Measurements from ENCODE around the gene KRTAP4-12. TPM values are rescaled to one million over a fixed set of nuclear protein-coding genes. Genes with fewer than 3 reads are reported as not detected.
"Not testable (repeated sequence)": the region's sequence is repeated elsewhere in the genome, so short reads cannot be mapped to it uniquely, and the experiment has no call there.

Gene KRTAP4-12
- total RNA-seq (2016; rRNA removed; fragmentation: Illumina TruSeq; extraction: Trizol) (not detected in 2 replicates), polyA plus RNA-seq (2011; rRNA removed) (not detected in 2 replicates), polyA minus RNA-seq (2011; rRNA and poly(A)+ RNA removed; ENCODE audit: low replicate concordance) (not detected in 2 replicates), Bru-seq, nascent RNA (not detected), BruChase-seq, experiment 1, labeled RNA remaining after a 6-hour chase (not detected), BruChase-seq, experiment 2, labeled RNA remaining after a 2-hour chase (not detected)
- not detected in 2 replicates for total RNA-seq (2016; cell fraction: cytosol; rRNA removed; fragmentation: Illumina TruSeq; extraction: Trizol; ENCODE audit: low read depth)
- not detected in 2 replicates for total RNA-seq (2016; cell fraction: insoluble cytoplasmic fraction; rRNA removed; fragmentation: Illumina TruSeq; extraction: Trizol)
- not detected in 2 replicates for total RNA-seq (2016; cell fraction: membrane; rRNA removed; fragmentation: Illumina TruSeq; extraction: Trizol)
- total RNA-seq (2016; cell fraction: nucleus; rRNA removed; fragmentation: Illumina TruSeq; extraction: Trizol), result not detected in 2 replicates
- not detected in 2 replicates for polyA plus RNA-seq (2011; cell fraction: cytosol; rRNA removed)
- polyA plus RNA-seq (2011; cell fraction: nucleus; rRNA removed), result not detected in 2 replicates
- not detected in 2 replicates for polyA plus RNA-seq (2012)
- polyA plus RNA-seq (2016; cell fraction: cytosol; fragmentation: Illumina TruSeq; extraction: Trizol; ENCODE audit: low read depth), result not detected in 2 replicates
- polyA plus RNA-seq (2016; cell fraction: insoluble cytoplasmic fraction; fragmentation: Illumina TruSeq; extraction: Trizol; ENCODE audit: low read depth), result not detected in 2 replicates
- polyA plus RNA-seq (2016; cell fraction: membrane; fragmentation: Illumina TruSeq; extraction: Trizol; ENCODE audit: low read depth), result not detected in 2 replicates
- polyA plus RNA-seq (2016; cell fraction: nucleus; fragmentation: Illumina TruSeq; extraction: Trizol; ENCODE audit: insufficient read depth, low read depth), result not detected in 2 replicates
- polyA minus RNA-seq (2011; cell fraction: cytosol; rRNA and poly(A)+ RNA removed), result not detected in 2 replicates
- polyA minus RNA-seq (2011; cell fraction: nucleus; rRNA and poly(A)+ RNA removed), result not detected in 2 replicates
- long read RNA-seq, experiment 1, result 0 reads
- long read RNA-seq, experiment 2, result 0 reads

DNA sequence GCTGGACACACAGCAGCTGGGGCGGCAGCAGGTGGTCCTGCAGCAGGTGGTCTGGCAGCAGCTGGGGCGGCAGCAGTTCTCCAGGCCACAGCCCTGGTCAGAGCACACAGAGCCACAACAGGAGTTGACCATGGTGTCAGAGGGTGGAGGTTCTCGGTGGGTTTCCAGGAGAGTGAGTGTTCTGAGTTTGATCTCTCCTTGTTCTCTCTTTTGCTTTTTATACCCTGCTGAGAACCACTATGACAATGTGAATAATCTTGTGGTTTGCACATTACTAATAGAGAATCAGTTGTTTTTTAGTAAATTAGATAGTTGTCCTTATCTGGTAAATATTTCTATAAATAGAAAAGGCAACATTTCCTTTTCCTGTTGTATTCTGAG lies at the start of gene KRTAP4-12:
Gene KRTAP4-12, minus strand, starts transcription at position 192 of the 381 bp plus-strand sequence. Its CDS starts 60 bp downstream, at position 132.
- H3K9me3 ChIP-seq (ENCODE audit: low read length); DNase-seq (ENCODE audit: low spot score); FAIRE-seq; H3K4me3 ChIP-seq (replicated peaks in 1 of 3; ENCODE audit: insufficient read depth in 1 of 3, low read depth in 2 of 3, low read length in 3 of 3); H3K4me1 ChIP-seq (ENCODE audit: insufficient read depth, low read length); H3K27ac ChIP-seq (ENCODE audit: extremely low read length, insufficient read depth, low read length); H3K4me2 ChIP-seq (ENCODE audit: low read depth, low read length); CTCF ChIA-PET (ENCODE audit: low intra/inter-chr PET ratio, low total read pairs); H3K27me3 ChIP-seq (ENCODE audit: control insufficient read depth in 1 of 2, insufficient read depth in 2 of 2, low read length in 2 of 2); ATAC-seq; H4K20me1 ChIP-seq (ENCODE audit: insufficient read depth, low read length); intact Hi-C loops (cut with micrococcal nuclease; ENCODE audit: unreplicated experiment); in situ Hi-C loops (cut with HindIII; ENCODE audit: extremely low pct_ligation_motif_present, low pct_unique_long_range_greater_than_20kb); H3K9ac ChIP-seq (ENCODE audit: insufficient read depth, low read depth, low read length); H3K79me2 ChIP-seq (ENCODE audit: insufficient read depth, low read length); BruUV-seq (replicated peaks); POLR2A ChIA-PET; H3K36me3 ChIP-seq (replicated peaks in 1 of 2; ENCODE audit: control insufficient read depth in 1 of 2, insufficient read depth in 2 of 2, low read length in 2 of 2); H2AFZ ChIP-seq (ENCODE audit: low read length): not testable (repeated sequence)
- WGBS (ENCODE audit: low lambda C conversion rate), result 6% methylated on average over 1 of the region's 3 CpGs

GRCh38 chr17:41171886-41172285 lies 47.9 kb upstream of the KRTAP4-12 start:
- no peak overlapping the region for H3K9ac ChIP-seq (ENCODE audit: insufficient read depth, low read depth, low read length)
- H3K4me2 ChIP-seq (ENCODE audit: low read depth, low read length), result no peak overlapping the region
- no peaks in the 10 kb centered on the region for H4K20me1 ChIP-seq (ENCODE audit: insufficient read depth, low read length)
- ChIA-PET CTCF (ENCODE audit: low intra/inter-chr PET ratio, low total read pairs) (no interaction called here), POLR2A (no interaction called here)
- in situ Hi-C loops (cut with HindIII; ENCODE audit: extremely low pct_ligation_motif_present, low pct_unique_long_range_greater_than_20kb), result no loop called here
- H3K27ac ChIP-seq (ENCODE audit: extremely low read length, insufficient read depth, low read length), result no peak overlapping the region
- no peaks in the 10 kb centered on the region for H3K4me1 ChIP-seq (ENCODE audit: insufficient read depth, low read length)
- 28% methylated on average over 2 of the region's 2 CpGs for WGBS (ENCODE audit: low lambda C conversion rate)
- H3K4me3 ChIP-seq (replicated peaks in 1 of 3; ENCODE audit: insufficient read depth in 1 of 3, low read depth in 2 of 3, low read length in 3 of 3), result no peak overlapping the region
- H3K36me3 ChIP-seq (replicated peaks in 1 of 2; ENCODE audit: control insufficient read depth in 1 of 2, insufficient read depth in 2 of 2, low read length in 2 of 2), result no peaks in the 10 kb centered on the region
- DNase-seq (ENCODE audit: low spot score), result no peak
- H2AFZ ChIP-seq (ENCODE audit: low read length), result no peak overlapping the region
- no peak for FAIRE-seq
- intact Hi-C loops (cut with micrococcal nuclease; ENCODE audit: unreplicated experiment), result loop anchor here (10.0 kb wide), 1 partner anchor 267 kb away; no protein-coding TSS in a partner anchor
- TF ChIP-seq RFX5 (IDR thresholded peaks at IDR 0.05; ENCODE audit: low read depth, low read length), result no peak
- no peak for TF ChIP-seq SP1 (IDR thresholded peaks at IDR 0.05)
- no peak for TF ChIP-seq SP1 (CRISPR knock-in tag; IDR thresholded peaks at IDR 0.05)
- no peak for TF ChIP-seq RAD21 (CRISPR knock-in tag; IDR thresholded peaks at IDR 0.05)
- TF ChIP-seq KLF6 (CRISPR knock-in tag; IDR thresholded peaks at IDR 0.05), result no peak
- TF ChIP-seq ZMYM4 (CRISPR knock-in tag; IDR thresholded peaks at IDR 0.05), result no peak
- no peak for TF ChIP-seq TOPORS (CRISPR knock-in tag; IDR thresholded peaks at IDR 0.05)
- no peak for TF ChIP-seq ZNF556 (CRISPR knock-in tag; IDR thresholded peaks at IDR 0.05; ENCODE audit: borderline replicate concordance)
- TF ChIP-seq, protein P1, sequence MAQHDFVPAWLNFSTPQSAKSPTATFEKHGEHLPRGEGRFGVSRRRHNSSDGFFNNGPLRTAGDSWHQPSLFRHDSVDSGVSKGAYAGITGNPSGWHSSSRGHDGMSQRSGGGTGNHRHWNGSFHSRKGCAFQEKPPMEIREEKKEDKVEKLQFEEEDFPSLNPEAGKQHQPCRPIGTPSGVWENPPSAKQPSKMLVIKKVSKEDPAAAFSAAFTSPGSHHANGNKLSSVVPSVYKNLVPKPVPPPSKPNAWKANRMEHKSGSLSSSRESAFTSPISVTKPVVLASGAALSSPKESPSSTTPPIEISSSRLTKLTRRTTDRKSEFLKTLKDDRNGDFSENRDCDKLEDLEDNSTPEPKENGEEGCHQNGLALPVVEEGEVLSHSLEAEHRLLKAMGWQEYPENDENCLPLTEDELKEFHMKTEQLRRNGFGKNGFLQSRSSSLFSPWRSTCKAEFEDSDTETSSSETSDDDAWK (CRISPR knock-in tag; IDR thresholded peaks at IDR 0.05), result no peak
- no peak for TF ChIP-seq ZFP36 (IDR thresholded peaks at IDR 0.05; ENCODE audit: borderline replicate concordance, low read depth, low read length, partially characterized antibody)
- peaks cover 0 to 11% of the 10 kb centered on the region in 2 experiments; a peak in 3 of 5 replicates for H3K27me3 ChIP-seq (ENCODE audit: control insufficient read depth in 1 of 2, insufficient read depth in 2 of 2, low read length in 2 of 2)
- no TSS peak for BruUV-seq (replicated peaks)
- ATAC-seq, result no peak
- no peaks in the 10 kb centered on the region for H3K9me3 ChIP-seq (ENCODE audit: low read length)
- no peaks in the 10 kb centered on the region for H3K79me2 ChIP-seq (ENCODE audit: insufficient read depth, low read length)
